Measurements from ENCODE around the gene NDST1. TPM values are rescaled to one million over a fixed set of nuclear protein-coding genes. Genes with fewer than 3 reads are reported as not detected.

Gene NDST1
- total and polyA plus RNA-seq, 2 of the 8 experiments (the other 6 are each of a cell fraction or from before 2014, with no cell fraction given) = 27.0 to 72.0 TPM

- 93% methylated on average over 4 of the region's 4 CpGs; no CpG with 5 or more reads in 1 of the 2 experiments for WGBS, 2 experiments (ENCODE audit: extremely low coverage in 1 of 2, insufficient coverage in 1 of 2, insufficient read length in 1 of 2, insufficient replicate concordance in 2 of 2, low coverage in 1 of 2, low lambda C conversion rate in 2 of 2, missing lambda C conversion rate in 1 of 2)
- TF ChIP-seq POLR2AphosphoS5 (IDR thresholded peaks at IDR 0.05; ENCODE audit: low read depth, low read length) (no peak), RNF2 (IDR thresholded peaks at IDR 0.05; ENCODE audit: borderline replicate concordance, low read depth, low read length, missing control alignments, poor library complexity, severe bottlenecking) (no peak), TAF7 (optimal IDR thresholded peaks at IDR 0.05; ENCODE audit: borderline replicate concordance, low read depth, low read length) (no peak), CEBPB (IDR thresholded peaks at IDR 0.05; ENCODE audit: low read depth, low read length) (no peak), ATF3 (IDR thresholded peaks at IDR 0.05; ENCODE audit: insufficient read depth, low read depth, low read length) (no peak), JUND (IDR thresholded peaks at IDR 0.05; ENCODE audit: low read length) (no peak), SP2 (IDR thresholded peaks at IDR 0.05; ENCODE audit: low read length) (no peak), YY1 (IDR thresholded peaks at IDR 0.05; ENCODE audit: low read depth, low read length) (no peak), ATF2 (IDR thresholded peaks at IDR 0.05; ENCODE audit: low read length) (no peak), BACH1 (IDR thresholded peaks at IDR 0.05; ENCODE audit: low read length) (no peak), SIX5 (IDR thresholded peaks at IDR 0.05; ENCODE audit: low read depth, low read length) (no peak), EGR1 (IDR thresholded peaks at IDR 0.05; ENCODE audit: borderline replicate concordance, low read depth, low read length) (no peak)
Observed at GRCh38 chr5:150519978-150520377, 12.0 kb downstream of the NDST1 start.

More at GRCh38 chr5:150519978-150520377, 12.0 kb downstream of the NDST1 start:
- Histone ChIP-seq H2BK20ac (ENCODE audit: low read length) (no peak overlapping the region), H4K8ac (ENCODE audit: extremely low read depth, insufficient read depth, low read length) (no peak overlapping the region), H3K79me2 (ENCODE audit: control insufficient read depth in 1 of 2, insufficient read depth in 2 of 2, low read length in 2 of 2) (peaks cover 0 to 76% of the 10 kb centered on the region in 2 experiments; a peak in 2 of 4 replicates), H3K36me3 (ENCODE audit: control insufficient read depth in 2 of 4, insufficient read depth in 4 of 4, low read length in 3 of 4) (peaks cover 0 to 6% (median 4%) of the 10 kb centered on the region in 4 experiments; a peak in 2 of 8 replicates), H4K5ac (ENCODE audit: insufficient read length, low read depth, low read length) (no peak overlapping the region), H2BK15ac (ENCODE audit: low read length) (no peak overlapping the region), H3K23me2 (ENCODE audit: low read depth, low read length) (no peaks in the 10 kb centered on the region), H3K9me3 (ENCODE audit: insufficient read depth in 2 of 2, low read depth in 1 of 2, low read length in 1 of 2) (no peaks in the 10 kb centered on the region), H3K4ac (replicated peaks; ENCODE audit: insufficient read length, low read depth, low read length) (no peak overlapping the region), H3K27ac (ENCODE audit: low read depth, low read length) (no peak overlapping the region), H2AFZ (ENCODE audit: low read length) (no peak overlapping the region), H3K4me3 (ENCODE audit: extremely low read depth in 1 of 4, insufficient read depth in 2 of 4, low read depth in 3 of 4, low read length in 4 of 4) (no peak overlapping the region), H4K20me1 (replicated peaks in 1 of 2; ENCODE audit: control insufficient read depth in 1 of 2, insufficient read depth in 2 of 2, low read length in 2 of 2) (peaks cover 17 to 31% of the 10 kb centered on the region in 2 experiments), H3K9ac (replicated peaks in 1 of 4; ENCODE audit: extremely low read depth in 1 of 4, low read depth in 3 of 4, low read length in 3 of 4) (no peak overlapping the region; a peak in 2 of 7 replicates), H3K4me1 (replicated peaks in 1 of 4; ENCODE audit: control insufficient read depth in 3 of 4, insufficient read depth in 4 of 4, low read length in 3 of 4) (peaks cover 2 to 14% (median 6%) of the 10 kb centered on the region in 4 experiments), H2AK5ac (ENCODE audit: low read depth, low read length) (no peak overlapping the region), H3K56ac (replicated peaks; ENCODE audit: insufficient read length, low read depth, low read length) (no peak overlapping the region), H3K18ac (ENCODE audit: extremely low read depth, low read length) (no peak overlapping the region), H2BK5ac (ENCODE audit: low read depth, low read length) (0 out of 2 replicates have a peak overlapping the region, but pooled peaks have one; percentile 2), H4K91ac (replicated peaks; ENCODE audit: insufficient read length, low read length) (no peak overlapping the region), H3K27me3 (replicated peaks in 1 of 4; ENCODE audit: control insufficient read depth in 3 of 4, extremely low read depth in 1 of 4, insufficient read depth in 3 of 4, low read length in 3 of 4) (no peaks in the 10 kb centered on the region), H3K4me2 (ENCODE audit: insufficient read depth in 1 of 2, low read depth in 2 of 2, low read length in 2 of 2) (no peak overlapping the region), H2BK120ac (replicated peaks; ENCODE audit: low read depth, low read length) (no peak overlapping the region), H2BK12ac (ENCODE audit: low read depth, low read length) (no peak overlapping the region), H3K14ac (ENCODE audit: insufficient read length) (no peak overlapping the region), H3K23ac (ENCODE audit: insufficient read length) (no peak overlapping the region), H3K79me1 (ENCODE audit: low read depth, low read length) (peaks cover 30% of the 10 kb centered on the region)
- POLR2A ChIA-PET (ENCODE audit: partially characterized antibody) = no interaction called here
- CTCF ChIA-PET (ENCODE audit: partially characterized antibody) = interaction anchor here (0.8 to 32.0 kb wide), 5 partner anchors 8 to 62 kb away, joined by 3 to 571 read pairs (median 6); partner anchors contain the start of gene NDST1
- DNase-seq (ENCODE audit: low read depth in 1 of 2, low spot score in 2 of 2) (no peak), FAIRE-seq (no peak)
